GM21825 (cell line): ENCODE data around the gene CFAP299.

ENCODE experiments used
- ATAC-seq: cut with Tn5 transposase; IDR thresholded peaks from one replicate; pipeline ENCODE4 v1.9.1; 2021; ENCODE audit warnings: mild to moderate bottlenecking, moderate library complexity; ENCODE audit not compliant: unreplicated experiment

The CFAP299 gene

GRCh38 chr4:80903020-80903419 is 567.5 kb downstream of the CFAP299 start:
- ATAC-seq: no peak

GRCh38 chr4:80909938-80910337 is 574.4 kb downstream of the CFAP299 start:
- no peak for ATAC-seq

DNA sequence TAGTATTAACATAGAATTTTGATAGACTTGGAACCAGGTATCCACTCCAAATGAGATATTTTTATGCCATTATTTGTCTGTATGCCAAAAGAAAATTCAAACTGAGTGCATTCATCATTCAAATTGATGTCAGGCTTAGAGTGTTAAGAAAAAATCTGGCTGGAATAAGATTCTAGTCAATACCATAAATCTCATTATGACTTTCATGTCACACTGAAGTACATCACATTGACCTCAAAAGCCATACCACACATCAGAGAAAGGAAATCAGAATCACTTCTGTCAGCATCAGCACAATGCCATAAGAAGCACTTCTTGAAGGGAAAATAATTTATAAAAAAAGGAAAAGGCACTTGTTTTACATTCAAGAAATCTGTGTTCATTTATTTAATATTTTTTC is 575.9 kb downstream of the CFAP299 start:
- ATAC-seq: no peak

GRCh38 chr4:80912350-80912749 is 576.8 kb downstream of the CFAP299 start:
- no peak for ATAC-seq

DNA sequence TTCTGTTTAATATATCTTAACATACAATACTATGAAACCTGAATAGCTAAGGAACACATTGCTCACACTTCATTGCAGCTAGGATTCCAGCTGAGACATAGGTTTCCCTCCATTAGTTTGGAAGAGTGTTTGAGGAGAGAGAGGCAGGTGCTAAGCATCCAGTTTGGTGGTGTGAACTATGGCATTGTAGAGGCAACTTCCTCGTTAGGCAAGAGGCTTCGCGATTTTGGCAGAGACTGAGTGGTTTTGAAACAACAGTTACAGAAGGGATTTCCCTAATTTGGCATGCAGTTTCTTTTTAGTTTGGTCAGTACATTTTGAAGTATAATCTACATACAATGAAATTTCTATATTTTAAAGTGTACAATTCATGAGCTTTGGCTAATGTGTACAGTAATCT is 577.9 kb downstream of the CFAP299 start:
- ATAC-seq: peak; percentile 90

DNA sequence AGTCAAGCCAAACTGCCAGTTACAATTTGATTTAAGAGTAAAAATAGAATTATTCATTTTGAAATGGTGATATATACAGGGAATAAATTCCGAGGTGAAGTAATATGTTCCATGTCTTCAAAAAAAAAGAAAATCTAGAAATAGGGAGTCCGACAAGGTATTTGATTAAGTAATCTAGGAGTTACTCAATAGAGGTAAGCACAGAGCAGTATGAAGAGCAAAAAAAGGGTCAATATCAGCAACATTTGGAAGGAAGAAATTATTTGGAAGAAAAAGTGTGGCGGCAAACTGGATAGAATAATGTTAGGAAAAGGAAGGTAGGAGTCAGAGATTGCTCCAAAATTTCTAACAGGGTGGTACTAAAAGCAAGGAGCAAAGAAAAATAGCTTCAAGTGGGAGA is 581.2 kb downstream of the CFAP299 start:
- ATAC-seq: no peak

DNA sequence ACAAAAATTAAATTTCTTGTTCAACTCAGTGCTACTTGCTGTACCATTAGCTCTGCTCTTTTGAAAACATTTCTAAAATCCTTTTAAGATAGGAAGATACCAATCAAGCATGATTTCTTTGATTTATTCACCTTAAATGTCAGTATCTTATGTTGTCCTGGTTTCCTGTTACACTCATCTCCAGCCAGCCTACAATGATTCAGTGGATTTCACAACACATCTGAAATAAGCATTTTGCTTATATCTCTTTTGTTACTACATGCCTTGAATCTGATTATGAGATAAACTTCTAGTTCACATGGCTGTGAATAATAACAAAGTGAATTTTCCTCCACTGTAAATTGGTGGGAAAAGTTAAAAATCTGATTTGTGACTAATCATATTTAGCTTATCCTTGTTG is 582.5 kb downstream of the CFAP299 start:
- ATAC-seq: no peak

DNA sequence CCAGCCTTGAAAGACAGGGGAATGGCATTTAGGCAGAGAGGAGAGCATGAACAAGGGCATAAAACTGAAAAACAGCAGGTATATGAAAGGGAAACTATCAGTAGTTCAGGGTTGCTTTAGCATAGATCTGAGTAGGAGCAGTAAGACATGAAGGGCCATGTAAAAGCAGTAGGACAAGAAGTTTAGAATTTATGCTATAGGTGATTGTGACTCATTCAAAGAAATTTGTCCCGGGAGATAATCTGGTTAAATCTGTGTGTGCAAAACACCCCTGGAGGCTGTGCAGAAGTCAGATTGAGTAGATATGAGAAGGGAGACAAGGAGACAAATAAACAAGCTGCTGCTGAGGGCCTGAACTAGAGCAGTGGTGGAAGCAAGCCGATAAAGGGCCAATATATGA is 585.9 kb downstream of the CFAP299 start:
- ATAC-seq: no peak

GRCh38 chr4:80922941-80923340 is 587.4 kb downstream of the CFAP299 start:
- ATAC-seq: no peak

DNA sequence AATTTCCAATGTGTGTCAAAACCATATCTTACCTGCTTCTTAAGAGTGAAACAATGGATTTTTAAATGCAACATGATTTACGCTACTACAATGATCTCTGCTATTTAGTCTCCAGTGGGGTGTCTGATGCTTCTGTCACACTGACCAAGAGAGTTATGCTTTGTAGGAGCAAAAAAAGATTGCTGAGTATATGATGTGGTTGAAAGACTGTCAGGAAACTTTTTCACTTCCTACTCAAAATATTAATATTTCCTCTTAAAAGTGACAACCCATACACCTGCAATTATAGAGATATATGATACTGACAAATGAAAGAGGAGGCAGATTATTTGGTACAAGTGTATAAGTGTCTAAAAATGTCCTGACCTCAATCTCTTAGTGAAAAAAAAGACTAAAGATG is 589.8 kb downstream of the CFAP299 start:
- ATAC-seq: no peak

- ATAC-seq: no peak
Measured at GRCh38 chr4:80926446-80926845, 590.9 kb downstream of the CFAP299 start.

- no peak for ATAC-seq
Measured at GRCh38 chr4:80926891-80927290, 591.4 kb downstream of the CFAP299 start.

- no peak for ATAC-seq
Measured at GRCh38 chr4:80927420-80927819, 591.9 kb downstream of the CFAP299 start.

DNA sequence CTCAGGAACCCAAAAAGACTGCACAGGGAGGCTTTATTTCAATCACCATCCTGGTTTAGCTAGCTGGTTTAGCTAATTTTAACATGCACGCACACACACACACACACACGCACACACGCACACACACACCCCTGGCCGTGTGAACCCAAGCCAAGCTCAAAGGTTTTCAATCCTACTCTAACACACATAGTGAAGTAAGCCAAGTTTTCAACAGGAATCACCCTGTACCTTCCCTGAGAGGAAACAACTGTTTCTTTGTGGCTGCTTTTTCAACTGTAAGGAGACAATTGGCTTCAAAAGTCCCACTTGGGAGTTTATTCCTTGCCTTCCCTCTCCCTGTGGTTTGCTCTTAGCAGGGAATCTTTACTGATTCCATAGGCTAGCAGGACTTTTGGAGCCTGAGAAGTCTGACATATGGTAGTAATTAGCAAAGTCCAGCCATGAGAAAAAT is 596.1 kb downstream of the CFAP299 start:
- no peak for ATAC-seq

GRCh38 chr4:80948141-80948540 is 612.6 kb downstream of the CFAP299 start:
- no peak for ATAC-seq

DNA sequence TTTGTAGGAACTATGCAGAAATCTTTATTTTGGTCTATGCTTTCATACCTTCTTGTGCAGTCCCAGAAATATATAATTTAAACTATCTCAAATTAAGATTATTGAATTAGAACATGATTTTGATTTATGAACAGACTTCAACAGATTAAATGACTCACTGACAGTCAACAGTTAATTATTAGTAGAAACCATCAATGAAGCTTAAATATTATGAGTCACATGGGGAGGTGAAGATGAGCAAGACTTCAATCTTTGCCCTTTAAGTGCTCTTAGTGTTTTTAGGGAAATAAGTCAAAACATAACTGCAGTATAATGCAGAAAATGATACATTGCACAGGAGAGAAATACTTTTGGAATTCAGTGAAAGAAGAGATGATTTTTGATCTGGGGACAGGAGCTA is 613.5 kb downstream of the CFAP299 start:
- ATAC-seq: no peak

GRCh38 chr4:80956421-80956820 is 620.9 kb downstream of the CFAP299 start:
- no peak for ATAC-seq

DNA sequence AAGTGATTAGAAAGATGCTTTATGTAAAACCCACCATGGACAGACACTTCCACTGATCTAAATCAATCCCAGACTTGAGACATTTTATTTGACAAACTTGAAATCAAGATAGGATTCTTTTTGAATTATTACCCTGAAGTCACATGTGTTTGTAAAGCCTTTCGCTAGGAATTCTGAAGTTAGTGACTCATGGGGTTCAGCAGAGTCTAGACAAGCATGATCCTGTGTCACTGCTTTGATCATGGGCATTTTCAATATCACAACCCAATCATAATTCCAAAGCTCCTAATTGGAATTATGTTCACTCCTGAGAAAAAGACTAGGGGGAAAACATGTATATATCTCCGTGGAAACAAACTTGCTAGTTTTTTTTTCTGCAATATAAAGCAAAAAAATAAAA is 627.5 kb downstream of the CFAP299 start:
- ATAC-seq: no peak

DNA sequence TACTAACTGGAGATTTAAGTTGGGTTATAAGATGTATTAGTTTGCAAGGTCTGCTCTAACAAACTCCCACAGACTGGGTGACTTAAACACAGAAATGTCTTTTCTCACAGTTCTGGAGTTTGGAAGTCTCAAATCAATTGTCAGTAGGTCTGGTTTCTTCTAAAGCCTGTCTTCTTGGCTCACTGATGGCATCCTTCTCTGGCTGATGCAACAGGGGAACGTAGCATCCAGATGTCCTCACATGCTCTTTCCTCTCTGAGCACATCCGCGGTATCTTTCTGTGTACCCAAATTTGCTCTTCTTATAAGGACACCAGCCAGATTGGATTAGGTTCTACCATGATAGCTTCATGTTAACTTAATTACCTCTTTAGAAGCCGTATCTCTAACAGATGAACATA is 631.8 kb downstream of the CFAP299 start:
- ATAC-seq: no peak

GRCh38 chr4:80980239-80980638 is 644.7 kb downstream of the CFAP299 start:
- ATAC-seq: no peak

- ATAC-seq: no peak
Measured at GRCh38 chr4:80986011-80986410, 650.5 kb downstream of the CFAP299 start.

DNA sequence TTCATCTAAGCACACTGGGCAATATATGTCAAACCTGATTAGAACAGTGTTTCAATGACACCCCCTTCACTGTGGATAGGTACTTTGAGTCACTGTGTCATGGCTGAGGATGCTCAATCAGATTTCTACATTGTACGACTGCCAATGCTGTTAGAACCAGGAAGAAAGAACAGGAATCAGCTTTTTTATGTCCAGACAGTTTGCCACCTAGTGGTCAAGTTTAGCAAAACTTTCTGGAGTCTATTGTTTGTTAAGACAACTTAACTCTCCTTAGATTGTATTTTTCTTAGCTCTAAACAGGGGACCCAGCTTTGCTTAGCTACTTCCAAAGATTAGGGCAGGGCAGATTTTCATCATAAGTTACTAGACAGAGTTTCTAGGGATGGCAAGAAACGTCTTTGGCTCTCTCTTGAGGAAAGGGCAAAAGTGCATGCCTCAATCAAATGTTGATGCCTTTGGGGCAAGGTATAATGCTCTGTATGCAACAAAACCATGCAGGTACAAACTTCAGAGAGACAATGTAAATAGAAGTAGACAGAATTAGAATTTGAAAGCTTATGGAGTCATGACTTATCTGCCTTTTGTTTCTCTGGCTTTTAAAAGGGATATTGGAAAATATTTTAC is 654.5 kb downstream of the CFAP299 start:
- peak; percentile 65 for ATAC-seq

GRCh38 chr4:80990851-80991250 is 655.3 kb downstream of the CFAP299 start:
- no peak for ATAC-seq
